NCI-H226 (cell line): ENCODE data around the gene FAT1.

ENCODE experiments used
- DNase-seq: peaks from one replicate; pipeline ENCODE4 v3.0.0-alpha.2; 2015

The FAT1 gene

DNA sequence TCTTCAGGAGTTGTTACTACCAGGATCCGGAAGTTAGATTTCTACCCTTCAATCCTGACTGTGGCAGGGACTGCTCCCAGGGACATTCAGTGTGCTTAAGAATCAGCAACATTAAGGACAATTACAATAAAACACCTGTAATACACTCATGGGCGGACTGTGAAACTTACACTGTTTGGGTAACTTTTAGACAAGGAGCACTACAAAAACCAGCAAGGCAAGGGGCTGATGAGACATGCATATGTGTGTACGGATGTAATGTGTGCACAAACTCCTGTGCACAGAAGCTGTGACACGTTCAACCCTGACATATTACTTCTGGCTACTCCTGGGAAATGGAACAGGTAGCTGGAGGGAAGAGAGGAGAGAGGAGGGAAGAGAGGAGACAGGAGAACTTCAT lies 75.8 kb downstream of the FAT1 start:
- DNase-seq = no peak

GRCh38 chr4:186644737-186645261 lies 78.9 kb downstream of the FAT1 start:
- DNase-seq = peak; percentile 23

- DNase-seq = no peak
These were observed 79.4 kb downstream of the FAT1 start for GRCh38 chr4:186644311-186644638.

DNA sequence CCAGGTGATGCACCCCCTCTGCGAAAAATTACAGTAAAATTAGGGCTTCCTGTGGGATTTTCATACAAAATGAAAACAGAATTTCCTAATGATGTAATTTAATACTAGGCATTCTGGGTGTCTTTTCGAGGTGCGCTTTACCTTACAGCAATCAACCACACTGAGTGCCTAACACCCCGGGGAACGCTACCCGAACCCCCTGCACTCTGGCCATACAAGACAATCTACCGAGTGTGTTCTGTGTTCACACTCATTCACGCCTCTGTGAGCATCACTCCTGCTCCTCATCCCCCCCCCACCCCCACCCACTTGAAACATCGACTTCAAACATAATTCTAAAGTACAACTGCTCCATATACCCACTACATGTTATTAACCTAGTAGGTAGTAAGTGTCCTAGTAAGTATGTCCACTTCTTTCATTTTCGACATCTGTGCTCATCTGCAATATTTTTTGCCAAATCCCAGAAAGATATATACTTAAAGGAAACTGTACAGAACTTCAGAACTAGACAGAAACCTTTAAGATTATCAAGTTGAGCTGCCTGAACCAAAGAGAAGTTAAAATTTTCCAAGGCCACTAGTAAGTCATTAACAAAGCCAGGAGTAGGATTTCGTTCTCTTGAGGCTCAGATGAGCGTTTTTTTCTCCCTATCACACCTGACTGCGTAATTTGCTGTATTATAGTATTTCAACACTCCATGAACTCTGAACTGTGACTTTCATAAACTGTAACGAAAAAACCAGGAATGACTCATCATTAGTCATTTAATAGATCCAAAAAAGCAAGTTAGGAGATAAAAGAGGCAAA lies 80.0 kb downstream of the FAT1 start:
- peak; percentile 64 for DNase-seq

GRCh38 chr4:186642998-186643397 lies 80.7 kb downstream of the FAT1 start:
- DNase-seq = no peak

DNA sequence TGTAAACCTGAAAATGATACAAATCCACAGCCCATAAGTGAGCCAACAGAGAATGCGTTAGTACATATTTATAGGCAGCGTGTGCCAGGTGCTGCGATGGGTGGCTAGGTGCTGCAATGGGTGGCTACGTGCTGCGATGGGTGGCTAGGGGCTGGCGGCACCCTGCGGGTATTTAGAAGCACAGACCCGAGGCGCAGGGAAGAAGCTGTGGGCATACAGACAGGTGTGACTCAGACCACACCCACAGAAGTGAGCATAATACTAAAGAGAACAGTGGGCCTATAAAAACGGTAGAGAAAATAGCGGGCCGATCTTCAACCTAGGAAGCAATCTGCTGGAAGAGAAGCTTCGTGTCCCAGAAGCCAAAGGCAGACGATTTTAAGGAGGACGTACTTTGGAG lies 81.1 kb downstream of the FAT1 start:
- no peak for DNase-seq

GRCh38 chr4:186634591-186635128 lies 89.0 kb downstream of the FAT1 start:
- no peak for DNase-seq

- no peak for DNase-seq
These were observed 89.8 kb downstream of the FAT1 start for GRCh38 chr4:186633844-186634243.

DNA sequence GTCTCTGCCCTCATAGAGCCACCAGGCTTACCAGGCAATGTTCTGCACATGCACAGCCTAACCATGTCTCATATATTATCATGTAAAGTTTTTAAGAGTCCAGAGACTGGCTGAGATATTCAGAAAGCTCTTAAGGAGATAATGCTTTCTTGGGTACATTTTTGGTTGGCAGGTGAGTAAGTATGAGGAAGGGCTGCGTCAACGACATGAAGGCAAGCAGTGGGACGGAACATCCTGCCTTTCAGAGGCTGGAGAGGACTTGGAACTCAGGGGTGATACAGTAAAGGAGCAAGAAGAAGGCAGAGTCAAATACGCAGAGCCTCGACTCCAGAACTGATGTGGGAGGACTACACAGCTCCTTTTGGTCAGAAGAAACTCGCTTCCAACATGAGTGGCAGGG lies 93.5 kb downstream of the FAT1 start:
- DNase-seq = no peak

DNA sequence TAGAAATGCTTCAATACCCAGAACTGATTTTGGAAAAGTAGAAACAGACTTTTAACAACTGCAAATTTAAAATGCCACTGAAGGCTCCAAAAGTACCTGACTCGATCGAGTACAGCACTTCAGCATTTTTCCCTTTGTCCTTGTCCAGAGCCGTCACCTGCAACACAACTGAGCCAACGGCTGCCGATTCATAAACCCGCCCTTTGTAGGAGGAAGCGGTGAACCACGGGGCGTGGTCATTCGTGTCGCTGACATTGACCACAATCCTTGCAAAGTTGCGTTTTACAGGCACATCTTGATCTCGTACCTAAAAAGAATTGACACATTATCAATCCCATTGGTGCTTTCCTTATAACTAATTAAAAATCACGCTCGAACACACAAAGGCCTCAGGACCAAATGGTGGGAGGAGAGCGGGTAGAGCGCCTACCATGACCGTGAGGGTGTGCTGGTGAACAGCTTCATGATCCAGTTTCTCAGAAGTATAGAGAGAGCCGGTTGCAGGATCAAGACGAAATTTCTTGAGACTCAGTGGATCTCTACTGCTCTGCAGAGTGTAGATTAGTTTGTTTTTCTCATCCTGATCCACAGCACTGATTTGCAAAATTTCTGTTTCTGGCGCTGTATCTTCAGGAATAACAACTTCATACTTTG lies 95.5 kb downstream of the FAT1 start:
- no peak for DNase-seq

GRCh38 chr4:186627226-186627865 lies 96.3 kb downstream of the FAT1 start:
- peak; percentile 37 for DNase-seq

DNA sequence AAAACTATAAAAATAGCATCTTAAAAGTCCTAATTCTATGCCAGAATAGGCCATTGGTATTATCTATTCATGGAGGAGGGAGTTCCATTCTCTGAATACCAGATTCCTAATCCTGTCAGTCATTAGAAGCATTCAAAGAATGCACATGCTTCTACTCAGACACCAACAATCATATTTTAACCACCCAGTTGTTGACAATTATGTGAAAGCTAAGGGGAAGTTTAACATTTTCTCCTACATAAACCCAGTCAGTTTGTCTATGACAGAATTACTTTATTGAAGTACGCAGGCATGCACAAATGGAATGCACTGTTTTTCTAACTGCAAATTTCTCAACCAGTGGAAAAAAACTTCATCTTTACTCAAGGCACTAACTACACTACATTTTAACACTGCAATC lies 98.7 kb downstream of the FAT1 start:
- DNase-seq = peak; percentile 89

DNA sequence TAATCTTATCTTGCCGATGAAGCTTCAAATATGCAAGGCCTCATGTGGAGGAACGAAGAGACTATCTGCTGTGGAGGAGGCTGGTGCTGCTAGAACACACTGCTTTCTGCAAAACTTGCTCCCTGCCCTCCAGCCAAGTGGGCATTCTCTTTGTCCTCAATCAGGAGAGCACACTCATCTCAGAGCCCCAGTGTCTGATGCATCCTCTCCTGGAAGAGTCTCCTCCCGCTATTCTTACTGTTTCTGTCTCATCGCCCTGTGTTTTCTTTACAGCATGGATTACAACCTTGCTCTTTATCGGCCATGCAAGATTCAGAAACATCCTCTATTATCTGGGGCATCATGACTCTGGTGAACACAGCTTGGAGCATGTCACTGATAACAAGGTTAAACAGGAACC lies 100.1 kb downstream of the FAT1 start:
- peak; percentile 55 for DNase-seq

DNA sequence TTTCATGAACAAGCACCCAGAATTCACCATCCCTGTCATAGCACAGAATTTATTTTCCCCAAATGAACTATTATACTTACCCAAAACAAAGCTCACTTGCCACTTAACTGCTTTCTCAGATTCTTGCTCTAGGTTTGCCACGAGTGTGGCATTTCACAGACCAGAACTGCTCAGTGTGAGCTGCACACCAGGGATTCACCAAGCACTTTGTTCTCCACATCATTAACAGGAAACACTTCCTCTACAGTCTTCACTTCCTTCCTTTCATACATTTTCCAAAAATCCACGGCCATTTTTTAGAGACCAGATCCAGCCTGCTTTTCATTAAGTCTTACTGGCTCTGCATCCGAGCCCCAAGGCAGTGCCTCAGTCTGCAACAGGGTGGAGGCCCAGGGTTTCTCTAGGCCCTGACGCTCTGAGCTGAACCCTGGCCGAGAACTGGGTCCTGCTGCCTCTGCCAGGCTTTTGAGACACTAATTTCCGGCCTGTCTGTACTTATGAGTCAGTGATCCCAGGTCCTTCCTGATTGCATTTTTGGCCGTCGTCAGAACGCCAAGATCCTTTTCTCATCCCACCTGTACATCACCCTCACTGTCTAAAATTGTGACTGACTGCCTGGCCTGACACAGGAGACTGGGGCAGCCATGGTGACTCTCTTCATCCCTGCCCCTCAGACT lies 100.7 kb downstream of the FAT1 start:
- DNase-seq = peak; percentile 81

DNA sequence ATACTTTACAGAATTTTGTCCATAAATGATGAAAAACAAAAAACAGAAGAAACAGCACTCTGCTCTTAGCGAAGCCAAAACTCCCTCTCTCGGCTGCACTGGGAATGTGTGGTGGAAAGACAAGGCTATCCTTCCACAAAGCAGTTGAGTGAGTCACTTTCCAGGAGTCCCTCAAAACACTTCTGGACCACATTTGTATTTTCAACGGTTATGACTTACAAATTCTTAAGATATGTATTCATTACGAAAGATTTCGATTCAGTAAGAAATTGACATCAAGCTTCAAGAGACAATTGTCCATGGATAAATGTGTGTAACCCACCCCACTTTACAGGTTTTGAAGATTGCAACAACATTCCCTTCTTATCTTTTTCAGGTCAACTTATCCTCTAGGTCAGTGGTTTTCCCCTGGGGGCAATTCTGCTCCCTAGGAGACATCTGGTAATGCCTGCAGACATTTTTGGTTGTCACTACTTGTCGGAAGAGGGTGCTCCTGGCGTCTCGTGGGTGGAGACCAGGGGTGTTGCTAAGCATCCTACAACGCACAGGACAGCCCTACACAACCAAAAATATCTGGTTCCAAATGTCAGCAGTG lies 101.6 kb downstream of the FAT1 start:
- DNase-seq = peak; percentile 93

GRCh38 chr4:186619088-186619487 lies 104.6 kb downstream of the FAT1 start:
- no peak for DNase-seq

- no peak for DNase-seq
These were observed 105.7 kb downstream of the FAT1 start for GRCh38 chr4:186617921-186618320.

DNA sequence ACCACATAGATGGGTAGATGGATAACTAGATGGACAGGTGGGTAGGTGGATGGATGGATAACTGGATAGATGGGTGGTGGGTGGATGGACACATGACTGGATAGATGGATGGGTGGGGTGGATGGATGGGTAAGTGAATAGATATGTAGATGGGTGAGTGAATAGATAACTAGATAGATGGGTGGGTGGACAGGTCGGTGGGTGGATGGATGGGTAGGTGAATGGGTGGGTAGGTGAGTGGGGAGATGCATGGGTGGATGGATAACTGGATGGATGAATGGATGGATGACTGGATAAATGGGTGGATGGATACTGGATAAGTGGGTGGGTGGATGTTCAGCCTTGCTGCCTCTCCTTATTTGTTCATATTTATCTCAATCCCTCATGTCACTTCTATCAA lies 116.2 kb downstream of the FAT1 start:
- DNase-seq = no peak

DNA sequence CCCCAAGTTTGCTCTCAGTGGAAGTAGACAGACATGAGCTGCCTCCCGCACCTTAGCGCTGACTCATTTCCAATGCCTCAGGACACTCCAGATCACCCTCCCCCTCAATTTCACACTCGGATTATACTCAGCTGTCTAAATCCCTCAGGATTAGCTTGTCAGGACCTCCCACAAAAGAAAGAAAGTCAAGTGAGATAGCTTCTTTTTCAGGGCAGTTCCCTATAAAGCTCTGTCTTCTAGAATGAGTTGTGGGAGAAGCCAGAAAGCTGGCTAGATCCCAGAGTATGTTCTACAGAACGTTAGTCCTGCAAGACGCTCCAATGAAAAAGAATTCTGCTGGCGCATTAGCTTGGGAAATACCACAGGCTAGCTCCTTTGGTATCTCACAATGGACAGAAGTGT lies 117.1 kb downstream of the FAT1 start:
- DNase-seq = peak; percentile 68

GRCh38 chr4:186605261-186605865 lies 118.3 kb downstream of the FAT1 start:
- no peak for DNase-seq

- no peak for DNase-seq
These were observed 119.4 kb downstream of the FAT1 start for GRCh38 chr4:186604124-186604807.

DNA sequence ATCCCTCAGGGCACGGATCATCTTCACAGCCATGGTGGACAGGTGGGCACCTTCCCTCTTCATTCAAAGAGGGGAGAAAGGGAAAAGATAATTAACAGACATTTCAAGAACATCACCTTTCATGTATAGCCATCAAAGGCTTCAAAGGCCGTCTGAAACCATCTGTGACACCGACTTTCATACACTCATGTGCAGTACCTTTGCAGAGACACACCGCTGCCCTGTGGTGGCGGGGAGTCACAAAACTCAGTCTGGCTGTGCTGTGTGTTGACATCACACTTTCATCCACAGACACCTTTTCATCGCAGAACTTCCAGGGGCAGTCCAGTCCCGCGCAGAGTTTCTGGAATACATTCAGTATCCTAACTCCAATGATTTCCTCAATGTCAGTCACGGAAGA lies 120.7 kb downstream of the FAT1 start:
- DNase-seq = no peak
